WERI-Rb-1 (cell line): ENCODE measurements around the gene ACYP1.

ENCODE experiments used
- DNase-seq: peaks from one replicate; pipeline ENCODE4 v3.0.0-alpha.2; 2020
- H3K27ac ChIP-seq: fragments of 250-450 bp; sonication (Bioruptor Pico); 2 replicates; pipeline ENCODE4 v1.5.1; 2020; ENCODE audit warnings: mild to moderate bottlenecking, moderate library complexity
- H3K27me3 ChIP-seq: fragments of 250-450 bp; sonication (Bioruptor Pico); 2 replicates; pipeline ENCODE4 v1.5.1; 2021; ENCODE audit warnings: mild to moderate bottlenecking, low read depth, moderate library complexity; ENCODE audit not compliant: insufficient read depth, severe bottlenecking
- H3K36me3 ChIP-seq: fragments of 250-450 bp; sonication (Bioruptor Pico); 2 replicates; pipeline ENCODE4 v1.5.1; 2020; ENCODE audit warnings: mild to moderate bottlenecking, moderate library complexity
- H3K4me3 ChIP-seq: 2 replicates; pipeline ENCODE4 v1.5.1; 2011; ENCODE audit warnings: low read depth, mild to moderate bottlenecking, control low read depth, low read length
- H3K9me3 ChIP-seq: fragments of 250-450 bp; sonication (Bioruptor Pico); 2 replicates; pipeline ENCODE4 v1.5.1; 2021; ENCODE audit warnings: mild to moderate bottlenecking, moderate library complexity; ENCODE audit not compliant: severe bottlenecking
- CTCF ChIP-seq: IDR thresholded peaks from 2 replicates; pipeline ENCODE4 v1.5.1; 2011; ENCODE audit warnings: low read depth, mild to moderate bottlenecking, control low read depth, inconsistent platforms, low read length

Gene ACYP1

GRCh38 chr14:75063491-75064204 lies at the start of gene ACYP1:
TSS of gene ACYP1 (minus strand) at chr14:75064024. CDS start at chr14:75063553, 471 bp downstream.
- no peak for TF ChIP-seq CTCF
- H3K4me3 ChIP-seq: peak within 1 kb of the TSS; percentile 65
- no peaks in the 10 kb centered on the region for H3K27me3 ChIP-seq
- DNase-seq: peak; percentile 95
- H3K9me3 ChIP-seq: peaks cover 7% of the 10 kb centered on the region
- H3K27ac ChIP-seq: peak within 1 kb of the TSS; percentile 86
- peaks cover 29% of the 10 kb centered on the region for H3K36me3 ChIP-seq

- peaks cover 76% of the 10 kb centered on the region for H3K36me3 ChIP-seq
- H3K4me3 ChIP-seq: no peak overlapping the region
These were observed 46.1 kb upstream of the ACYP1 start for GRCh38 chr14:75109877-75110276.

GRCh38 chr14:75107186-75107585 lies 43.4 kb upstream of the ACYP1 start:
- H3K9me3 ChIP-seq: no peaks in the 10 kb centered on the region
- H3K27me3 ChIP-seq: no peaks in the 10 kb centered on the region
- TF ChIP-seq CTCF: no peak
- H3K27ac ChIP-seq: no peak overlapping the region
- H3K36me3 ChIP-seq: peaks cover 58% of the 10 kb centered on the region
- no peak overlapping the region for H3K4me3 ChIP-seq
- no peak for DNase-seq

More at GRCh38 chr14:75109877-75110276, 46.1 kb upstream of the ACYP1 start:
- Histone ChIP-seq H3K27me3 (no peaks in the 10 kb centered on the region), H3K27ac (no peak overlapping the region), H3K9me3 (no peaks in the 10 kb centered on the region)
- no peak for TF ChIP-seq CTCF
- no peak for DNase-seq

- H3K4me3 ChIP-seq: no peak overlapping the region
- no peaks in the 10 kb centered on the region for H3K27me3 ChIP-seq
- no peak overlapping the region for H3K27ac ChIP-seq
- DNase-seq: no peak
- no peak for TF ChIP-seq CTCF
- peaks cover 53% of the 10 kb centered on the region for H3K36me3 ChIP-seq
- no peaks in the 10 kb centered on the region for H3K9me3 ChIP-seq
These were observed 37.7 kb upstream of the ACYP1 start for GRCh38 chr14:75101491-75101890.

- Histone ChIP-seq H3K9me3 (no peaks in the 10 kb centered on the region), H3K27ac (no peak overlapping the region), H3K27me3 (no peaks in the 10 kb centered on the region), H3K36me3 (peaks cover 65% of the 10 kb centered on the region), H3K4me3 (no peak overlapping the region)
- no peak for DNase-seq
- TF ChIP-seq CTCF: no peak
These were observed 34.9 kb upstream of the ACYP1 start for GRCh38 chr14:75098682-75099081.

- no peak for TF ChIP-seq CTCF
- Histone ChIP-seq H3K27me3 (no peaks in the 10 kb centered on the region), H3K36me3 (peaks cover 69% of the 10 kb centered on the region), H3K4me3 (no peak overlapping the region), H3K27ac (no peak overlapping the region), H3K9me3 (no peaks in the 10 kb centered on the region)
- no peak for DNase-seq
These were observed 34.4 kb upstream of the ACYP1 start for GRCh38 chr14:75098212-75098611.
